A673 (cell line): ENCODE measurements around the gene PILRA.

Experiments used
- EZH2 ChIP-seq: fragments of 200-600 bp; sonication (generic); IDR thresholded peaks from 2 replicates; pipeline ENCODE4 v1.6.1; 2017; ENCODE audit warnings: borderline replicate concordance, low read depth, mild to moderate bottlenecking, mixed read lengths, antibody characterized with exemption, low read length; ENCODE audit not compliant: poor library complexity, severe bottlenecking
- TF ChIP-seq, protein P1 (sequence below): fragments of 300-800, 200-600 bp; sonication (generic); conservative IDR thresholded peaks from 2 replicates; pipeline ENCODE4 v1.5.1; 2017; ENCODE audit warnings: low read depth, mild to moderate bottlenecking, antibody characterized with exemption, low read length, moderate library complexity, mixed read lengths

- TF ChIP-seq, protein P1, sequence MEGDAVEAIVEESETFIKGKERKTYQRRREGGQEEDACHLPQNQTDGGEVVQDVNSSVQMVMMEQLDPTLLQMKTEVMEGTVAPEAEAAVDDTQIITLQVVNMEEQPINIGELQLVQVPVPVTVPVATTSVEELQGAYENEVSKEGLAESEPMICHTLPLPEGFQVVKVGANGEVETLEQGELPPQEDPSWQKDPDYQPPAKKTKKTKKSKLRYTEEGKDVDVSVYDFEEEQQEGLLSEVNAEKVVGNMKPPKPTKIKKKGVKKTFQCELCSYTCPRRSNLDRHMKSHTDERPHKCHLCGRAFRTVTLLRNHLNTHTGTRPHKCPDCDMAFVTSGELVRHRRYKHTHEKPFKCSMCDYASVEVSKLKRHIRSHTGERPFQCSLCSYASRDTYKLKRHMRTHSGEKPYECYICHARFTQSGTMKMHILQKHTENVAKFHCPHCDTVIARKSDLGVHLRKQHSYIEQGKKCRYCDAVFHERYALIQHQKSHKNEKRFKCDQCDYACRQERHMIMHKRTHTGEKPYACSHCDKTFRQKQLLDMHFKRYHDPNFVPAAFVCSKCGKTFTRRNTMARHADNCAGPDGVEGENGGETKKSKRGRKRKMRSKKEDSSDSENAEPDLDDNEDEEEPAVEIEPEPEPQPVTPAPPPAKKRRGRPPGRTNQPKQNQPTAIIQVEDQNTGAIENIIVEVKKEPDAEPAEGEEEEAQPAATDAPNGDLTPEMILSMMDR = no peak
- no peak for TF ChIP-seq EZH2
Observed at GRCh38 chr7:100358027-100358856, 15.0 kb upstream of the PILRA start, which contains the start of gene PILRB.
